Head of caudate nucleus (tissue), 42 donors: ENCODE measurements around the gene TTYH1.
A peak's percentile ranks its signal among the peaks of the same experiment; 100 is the strongest.

Experiments
- DNase-seq, 42 donors: peaks; one replicate each; pipeline versions ENCODE4 v3.0.0 to v3.0.0-alpha.2; 2020 to 2021; ENCODE audit warnings: mixed read lengths in 7 of 42
- intact Hi-C: fragments of 100-400 bp; cut with DNase I; formaldehyde crosslinking; loops from one replicate; pipeline ENCODE4 v1.15.0; 2022

The TTYH1 gene

GRCh38 chr19:54453921-54454780 is 38.9 kb downstream of the TTYH1 start:
- intact Hi-C loops = loop anchor here (10.0 kb wide), 1 partner anchor 129 kb away; no protein-coding TSS in a partner anchor

GRCh38 chr19:54454781-54455675 is 39.8 kb downstream of the TTYH1 start:
- DNase-seq = no peak
- intact Hi-C loops = loop anchor here (10.0 kb wide), 1 partner anchor 130 kb away; no protein-coding TSS in a partner anchor

More at GRCh38 chr19:54453921-54454780, 38.9 kb downstream of the TTYH1 start:
- DNase-seq = no peak

GRCh38 chr19:54455786-54456422 is 40.6 kb downstream of the TTYH1 start:
- intact Hi-C loops = loop anchor here (10.0 kb wide), 1 partner anchor 131 kb away; no protein-coding TSS in a partner anchor
- DNase-seq = no peak

- no peak for DNase-seq
- intact Hi-C loops = loop anchor here (10.0 kb wide), 1 partner anchor 132 kb away; no protein-coding TSS in a partner anchor
Measured at GRCh38 chr19:54456423-54457373, 41.4 kb downstream of the TTYH1 start.

- DNase-seq = peak in 1 of 42 donors; percentile 2
- intact Hi-C loops = loop anchor here (10.0 kb wide), 1 partner anchor 133 kb away; no protein-coding TSS in a partner anchor
Measured at GRCh38 chr19:54457773-54458647, 42.7 kb downstream of the TTYH1 start.

DNA sequence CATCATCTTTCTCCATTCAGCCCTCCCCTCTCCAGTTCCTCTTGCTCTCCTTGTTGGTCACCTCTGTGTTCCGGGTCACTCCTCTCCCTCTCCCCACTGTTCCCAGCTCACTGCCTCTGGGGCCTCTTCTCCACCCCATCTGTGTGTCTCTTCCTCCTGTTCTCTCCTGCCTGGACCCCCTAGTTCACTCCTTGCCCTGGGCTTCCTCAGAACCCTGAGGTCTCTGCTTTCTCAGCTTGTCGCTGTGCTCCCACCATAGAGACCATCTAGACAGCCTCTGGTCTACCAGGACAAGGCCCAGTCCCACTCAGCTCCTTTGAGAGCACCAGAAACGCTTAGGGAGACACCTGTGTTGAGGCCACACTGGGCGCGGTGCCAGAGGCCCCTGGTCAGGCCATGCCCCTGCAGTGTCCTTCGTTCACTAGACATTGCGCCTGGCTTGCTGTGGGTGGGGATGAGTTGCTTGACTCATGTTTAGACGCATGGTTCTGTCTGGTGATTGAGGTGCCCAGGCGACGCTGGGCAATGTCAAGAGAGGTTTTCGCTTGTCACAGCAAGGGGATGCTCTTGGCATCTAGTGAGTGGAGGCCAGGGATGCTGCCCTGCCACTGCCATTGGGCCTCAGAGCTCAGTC is 43.5 kb downstream of the TTYH1 start:
- intact Hi-C loops = loop anchor here (10.0 kb wide), 1 partner anchor 134 kb away; no protein-coding TSS in a partner anchor
- DNase-seq = peak in 1 of 42 donors; percentile 2

- intact Hi-C loops = loop anchor here (10.0 kb wide), 1 partner anchor 135 kb away; no protein-coding TSS in a partner anchor
- peak in 1 of 42 donors; percentile 1 for DNase-seq
Measured at GRCh38 chr19:54459282-54460229, 44.3 kb downstream of the TTYH1 start.

- DNase-seq = no peak
- intact Hi-C loops = no loop called here
Measured at GRCh38 chr19:54460230-54461005, 45.2 kb downstream of the TTYH1 start.

DNA sequence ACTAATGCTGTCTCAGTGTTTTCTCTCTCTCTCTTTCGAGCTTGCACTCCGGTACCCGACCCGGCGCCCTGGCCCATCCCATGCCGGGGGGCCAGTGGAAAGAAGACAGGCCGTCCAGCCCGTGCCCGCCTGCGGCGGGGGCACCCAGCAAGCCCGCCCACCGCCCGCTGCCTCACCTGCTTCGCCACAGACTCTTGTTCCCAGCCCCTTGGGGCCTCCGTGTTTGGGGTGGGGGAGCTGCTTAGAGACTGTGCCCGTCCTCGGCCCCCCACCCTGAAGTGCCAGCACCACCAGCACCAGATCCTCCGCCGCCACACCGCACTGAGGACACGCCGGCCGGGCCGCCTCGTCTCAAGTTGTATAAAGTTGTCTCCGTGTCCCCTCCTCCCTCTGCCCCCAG is 45.9 kb downstream of the TTYH1 start:
- intact Hi-C loops = no loop called here

GRCh38 chr19:54461613-54462012 is 46.3 kb downstream of the TTYH1 start:
- no peak for DNase-seq
- intact Hi-C loops = no loop called here

More for the DNA sequence above, 45.9 kb downstream of the TTYH1 start:
- DNase-seq = no peak

DNA sequence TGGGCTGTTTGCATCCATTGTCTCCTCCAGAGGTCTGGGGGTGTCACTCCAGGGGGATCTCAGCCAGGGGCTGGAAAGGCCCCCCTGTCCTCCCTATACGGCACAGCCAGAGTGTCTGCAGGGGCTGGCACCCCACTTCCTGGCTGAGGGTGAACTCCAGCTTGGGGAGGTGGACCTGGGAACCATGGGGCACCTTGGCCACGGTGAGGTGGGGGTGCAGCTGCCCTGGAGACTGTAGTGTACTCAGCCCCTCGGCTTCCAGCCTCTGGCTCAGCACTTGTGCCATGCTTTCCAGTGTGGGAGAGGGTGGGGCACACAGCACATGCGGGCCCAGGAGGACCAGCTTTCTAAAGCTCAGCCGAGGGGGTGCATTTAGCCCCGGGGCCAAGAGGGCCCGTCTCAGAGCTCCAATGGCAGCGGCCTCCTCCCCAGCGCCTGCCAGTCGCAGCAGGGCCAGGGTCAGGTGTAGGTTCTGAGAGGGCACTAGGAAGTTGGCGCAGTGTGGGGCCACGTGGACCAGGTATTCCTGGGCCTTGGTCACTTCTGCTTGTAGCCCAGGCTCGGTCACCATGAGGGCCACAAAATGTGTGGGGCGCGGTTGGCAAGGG is 46.9 kb downstream of the TTYH1 start:
- intact Hi-C loops = no loop called here
- DNase-seq = peak in 1 of 42 donors; percentile 5

- intact Hi-C loops = no loop called here
Measured at GRCh38 chr19:54462655-54463530, 47.6 kb downstream of the TTYH1 start.

DNA sequence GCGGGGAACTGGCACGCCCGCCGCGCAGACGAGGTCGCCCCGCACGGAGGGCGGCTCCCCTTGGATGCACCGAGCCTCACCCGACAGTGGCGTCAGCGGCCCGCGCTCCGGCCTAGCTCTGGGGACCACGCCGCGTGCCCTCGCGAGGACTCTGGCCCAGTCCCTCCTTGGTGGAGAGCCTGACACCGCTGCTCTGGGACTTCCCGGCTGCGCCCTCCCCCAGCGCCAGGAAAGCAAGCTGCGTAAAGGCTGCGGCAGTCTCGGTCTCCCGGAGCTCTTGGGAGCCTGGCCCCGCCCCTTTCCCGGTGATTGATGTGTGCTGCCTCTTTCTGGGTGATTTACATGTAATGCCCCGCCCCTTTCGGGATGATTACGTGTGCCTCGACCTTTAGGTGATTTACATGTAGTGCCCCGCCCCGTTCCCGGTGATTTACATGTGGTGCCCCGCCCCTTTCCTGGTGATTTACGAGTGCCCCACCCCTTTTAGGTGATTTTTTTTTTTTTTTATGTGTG is 48.3 kb downstream of the TTYH1 start, which contains the start of gene LENG9:
Gene LENG9, minus strand, starts transcription at position 248 of the 513 bp plus-strand sequence. CDS start 252 bp downstream, outside the sequence.
- DNase-seq = peak; percentile 83 to 98 (median 94)
- intact Hi-C loops = no loop called here

More at GRCh38 chr19:54462655-54463530, 47.6 kb downstream of the TTYH1 start:
- peak in 41 of 42 donors; percentile 33 to 78 (median 53) for DNase-seq
